CD4-positive, alpha-beta T cell (primary cell): ENCODE results near the gene MATN1. TPM values are rescaled to one million over a fixed set of nuclear protein-coding genes. Genes with fewer than 3 reads are reported as not detected.
A peak's percentile ranks its signal among the peaks of the same experiment; 100 is the strongest.

Experiments used
- ATAC-seq: fragments of 200-7000 bp; cut with Tn5 transposase; one replicate; pipeline ENCODE4 v1.10.0; 2022; ENCODE audit warnings: mild to moderate bottlenecking; ENCODE audit not compliant: poor library complexity
- CTCF ChIA-PET: fragments of 350-600 bp; sonication (Branson Sonifier 250); formaldehyde crosslinking; loops from one replicate; lab custom pipeline; 2021; ENCODE audit warnings: antibody characterized with exemption, inconsistent platforms; lab: Charles Lee
- POLR2A ChIA-PET: fragments of 350-600 bp; sonication (Branson Sonifier 250); formaldehyde crosslinking; loops from one replicate; lab custom pipeline; 2021; ENCODE audit warnings: antibody characterized with exemption, inconsistent platforms; lab: Charles Lee
- DNase-seq, 14 experiments: peaks; one replicate each; pipeline ENCODE4 v3.0.0-alpha.2; 2013 to 2020; ENCODE audit warnings: mixed read lengths in 2 of 14
- H3K27ac ChIP-seq, 2 donors: one replicate each; pipeline versions ENCODE4 v1.5.1 to v1.7.0; 2013; ENCODE audit warnings: low read length in 2 of 2, low read depth in 1 of 2, mild to moderate bottlenecking in 1 of 2
- H3K27me3 ChIP-seq, 2 experiments: 1 replicate in 1 of 2; 2 replicates in 1 of 2; pipeline versions ENCODE4 v1.6.1 to v1.7.0; 2013; ENCODE audit warnings: low read length in 2 of 2, control low read depth in 1 of 2, mild to moderate bottlenecking in 1 of 2, moderate library complexity in 1 of 2; ENCODE audit not compliant: insufficient read depth in 2 of 2, control insufficient read depth in 1 of 2
- H3K36me3 ChIP-seq: one replicate; pipeline ENCODE4 v1.6.1; 2013; ENCODE audit warnings: low read length, control low read depth; ENCODE audit not compliant: insufficient read depth
- H3K4me1 ChIP-seq: one replicate; pipeline ENCODE4 v1.6.1; 2013; ENCODE audit warnings: low read length, control low read depth; ENCODE audit not compliant: insufficient read depth
- H3K4me3 ChIP-seq: one replicate; pipeline ENCODE4 v1.5.1; 2013; ENCODE audit warnings: mild to moderate bottlenecking, low read length, moderate library complexity
- H3K9me3 ChIP-seq, 2 experiments: 1 replicate in 1 of 2; 2 replicates in 1 of 2; pipeline versions ENCODE4 v1.6.1 to v1.7.0; 2013; ENCODE audit warnings: low read length in 2 of 2, mild to moderate bottlenecking in 2 of 2, control low read depth in 1 of 2, moderate library complexity in 1 of 2; ENCODE audit not compliant: control insufficient read depth in 1 of 2, insufficient read depth in 1 of 2
- H3K27ac Mint-ChIP-seq: one replicate; pipeline ENCODE4 v1.8.0; 2020; ENCODE audit warnings: mixed read lengths
- H3K27me3 Mint-ChIP-seq: one replicate; pipeline ENCODE4 v1.8.0; 2021; ENCODE audit warnings: mixed read lengths
- H3K36me3 Mint-ChIP-seq: one replicate; pipeline ENCODE4 v1.8.0; 2021; ENCODE audit warnings: low read depth, mixed read lengths
- H3K4me1 Mint-ChIP-seq: one replicate; pipeline ENCODE4 v1.8.0; 2021; ENCODE audit warnings: low read depth, mixed read lengths
- H3K4me3 Mint-ChIP-seq: one replicate; pipeline ENCODE4 v1.8.0; 2020; ENCODE audit warnings: mild to moderate bottlenecking, mixed read lengths
- H3K9me3 Mint-ChIP-seq: one replicate; pipeline ENCODE4 v1.8.0; 2020; ENCODE audit warnings: mixed read lengths
- CTCF ChIP-seq: fragments of 200-600 bp; IDR thresholded peaks from one replicate; pipeline ENCODE4 v1.8.0; 2022; ENCODE audit warnings: antibody characterized with exemption, mild to moderate bottlenecking
- intact Hi-C, 2 experiments: fragments of 100-400 bp; cut with DNase I in 1 of 2; cut with micrococcal nuclease in 1 of 2; formaldehyde crosslinking; loops; one replicate each; pipeline versions ENCODE4 v1.15.1 to v1.9.0; 2023 to 2025; cut with DNase I, micrococcal nuclease
- total RNA-seq, 174 experiments: library from RNA in 2 of 174; stranded (reverse) in 2 of 174; gene quantifications; one replicate each; pipeline ENCODE4 v1.2.3 and lab custom pipeline; 2021 to 2026

Gene MATN1
- total RNA-seq, 2 experiments from 2014 or later = 2.5 to 2.7 TPM

- H3K27me3 Mint-ChIP-seq = no peaks in the 10 kb centered on the region
- Histone ChIP-seq H3K9me3 (no peaks in the 10 kb centered on the region), H3K36me3 (peaks cover 30% of the 10 kb centered on the region), H3K27ac (no peak overlapping the region), H3K4me3 (no peak overlapping the region), H3K4me1 (peaks cover 42% of the 10 kb centered on the region), H3K27me3 (no peaks in the 10 kb centered on the region)
- DNase-seq = no peak
- H3K4me1 Mint-ChIP-seq = peaks cover 25% of the 10 kb centered on the region
- no peak overlapping the region for H3K4me3 Mint-ChIP-seq
- H3K36me3 Mint-ChIP-seq = peaks cover 58% of the 10 kb centered on the region
- H3K9me3 Mint-ChIP-seq = no peaks in the 10 kb centered on the region
- intact Hi-C loops = no loop called here
- ATAC-seq = no peak
- CTCF ChIA-PET = interaction anchor here (0.7 to 3.7 kb wide), 4 partner anchors 8 to 106 kb away, joined by 3 to 17 read pairs (median 3); no protein-coding TSS in a partner anchor
- H3K27ac Mint-ChIP-seq = peak overlapping the region; percentile 33
- POLR2A ChIA-PET = interaction anchor here (0.7 to 3.5 kb wide), 5 partner anchors 8 to 31 kb away, joined by 3 to 17 read pairs (median 5); no protein-coding TSS in a partner anchor
- no peak for TF ChIP-seq CTCF
Observed at GRCh38 chr1:30726773-30727684, 3.6 kb upstream of the MATN1 start.

- H3K4me1 Mint-ChIP-seq = peaks cover 17% of the 10 kb centered on the region
- ATAC-seq (no peak), DNase-seq (no peak)
- no peak overlapping the region for H3K4me3 Mint-ChIP-seq
- Histone ChIP-seq H3K4me1 (peaks cover 39% of the 10 kb centered on the region), H3K27ac (no peak overlapping the region), H3K27me3 (no peaks in the 10 kb centered on the region), H3K4me3 (no peak overlapping the region), H3K36me3 (peaks cover 32% of the 10 kb centered on the region), H3K9me3 (no peaks in the 10 kb centered on the region)
- intact Hi-C loops = no loop called here
- no peak overlapping the region for H3K27ac Mint-ChIP-seq
- CTCF ChIA-PET = interaction anchor here (0.7 to 3.7 kb wide), 4 partner anchors 9 to 107 kb away, joined by 3 to 17 read pairs (median 3); no protein-coding TSS in a partner anchor
- no peaks in the 10 kb centered on the region for H3K9me3 Mint-ChIP-seq
- H3K36me3 Mint-ChIP-seq = peaks cover 52% of the 10 kb centered on the region
- POLR2A ChIA-PET = interaction anchor here (1.1 to 3.5 kb wide), 4 partner anchors 18 to 32 kb away, joined by 3 to 17 read pairs (median 3); no protein-coding TSS in a partner anchor
- no peaks in the 10 kb centered on the region for H3K27me3 Mint-ChIP-seq
- no peak for TF ChIP-seq CTCF
Observed at GRCh38 chr1:30726236-30726635, 2.9 kb upstream of the MATN1 start.

- ChIA-PET POLR2A (interaction anchor here (1.3 to 3.5 kb wide), 2 partner anchors 18 to 29 kb away, joined by 3 to 17 read pairs; no protein-coding TSS in a partner anchor), CTCF (interaction anchor here (1.0 to 3.7 kb wide), 2 partner anchors 35 to 54 kb away, joined by 3 to 17 read pairs; no protein-coding TSS in a partner anchor)
- H3K36me3 Mint-ChIP-seq = peaks cover 48% of the 10 kb centered on the region
- Histone ChIP-seq H3K36me3 (peaks cover 32% of the 10 kb centered on the region), H3K9me3 (no peaks in the 10 kb centered on the region), H3K27me3 (no peaks in the 10 kb centered on the region), H3K27ac (no peak overlapping the region), H3K4me3 (no peak overlapping the region), H3K4me1 (peaks cover 37% of the 10 kb centered on the region)
- intact Hi-C loops = no loop called here
- H3K27ac Mint-ChIP-seq = no peak overlapping the region
- no peaks in the 10 kb centered on the region for H3K27me3 Mint-ChIP-seq
- DNase-seq (peak in 1 of 14 experiments; percentile 3), ATAC-seq (no peak)
- peaks cover 17% of the 10 kb centered on the region for H3K4me1 Mint-ChIP-seq
- H3K9me3 Mint-ChIP-seq = no peaks in the 10 kb centered on the region
- TF ChIP-seq CTCF = no peak
- H3K4me3 Mint-ChIP-seq = peak overlapping the region; percentile 25
Observed at GRCh38 chr1:30725450-30726095, 2.2 kb upstream of the MATN1 start.
